ENCODE data around the gene SKP1.

Gene SKP1

GRCh38 chr5:134116789-134117761 is 59.7 kb downstream of the SKP1 start:
- no peak overlapping the region for H3K27ac Mint-ChIP-seq
- peaks cover 41% of the 10 kb centered on the region for H3K4me1 Mint-ChIP-seq
- peaks cover 15% of the 10 kb centered on the region for H3K27me3 Mint-ChIP-seq (ENCODE audit: low read depth, poor library complexity)
- DNase-seq, result no peak
- H3K4me3 Mint-ChIP-seq, result peak overlapping the region; percentile 14
- H3K36me3 Mint-ChIP-seq (ENCODE audit: low read depth), result peaks cover 13% of the 10 kb centered on the region
- TF ChIP-seq CTCF (IDR thresholded peaks at IDR 0.05), result no peak
- no peaks in the 10 kb centered on the region for H3K9me3 Mint-ChIP-seq

DNA sequence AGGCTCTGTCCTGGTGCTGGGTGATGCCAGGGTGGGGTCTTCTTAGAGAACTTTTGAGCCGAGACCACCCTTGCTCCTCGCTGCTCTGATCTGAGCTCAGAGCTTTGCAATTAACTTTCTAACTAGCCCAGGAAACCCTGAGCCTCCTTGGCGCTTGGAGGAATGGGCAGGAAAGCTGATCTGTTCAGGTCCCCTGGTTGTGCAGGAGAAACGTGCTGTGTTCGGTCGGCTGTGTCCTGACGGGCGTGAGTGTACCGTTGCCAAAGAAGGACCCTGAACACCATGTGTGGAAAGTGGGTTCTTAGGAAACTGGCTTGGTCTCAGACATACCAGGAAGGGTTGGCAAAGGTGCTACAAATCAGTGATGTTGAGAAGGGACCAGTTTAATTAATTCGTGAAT is 60.5 kb downstream of the SKP1 start:
- H3K9me3 Mint-ChIP-seq, result no peaks in the 10 kb centered on the region
- TF ChIP-seq CTCF (IDR thresholded peaks at IDR 0.05), result no peak
- peaks cover 44% of the 10 kb centered on the region for H3K4me1 Mint-ChIP-seq
- peaks cover 13% of the 10 kb centered on the region for H3K36me3 Mint-ChIP-seq (ENCODE audit: low read depth)
- peak overlapping the region; percentile 77 for H3K4me3 Mint-ChIP-seq
- no peak overlapping the region for H3K27ac Mint-ChIP-seq
- peaks cover 15% of the 10 kb centered on the region for H3K27me3 Mint-ChIP-seq (ENCODE audit: low read depth, poor library complexity)
- DNase-seq, result peak; percentile 35

DNA sequence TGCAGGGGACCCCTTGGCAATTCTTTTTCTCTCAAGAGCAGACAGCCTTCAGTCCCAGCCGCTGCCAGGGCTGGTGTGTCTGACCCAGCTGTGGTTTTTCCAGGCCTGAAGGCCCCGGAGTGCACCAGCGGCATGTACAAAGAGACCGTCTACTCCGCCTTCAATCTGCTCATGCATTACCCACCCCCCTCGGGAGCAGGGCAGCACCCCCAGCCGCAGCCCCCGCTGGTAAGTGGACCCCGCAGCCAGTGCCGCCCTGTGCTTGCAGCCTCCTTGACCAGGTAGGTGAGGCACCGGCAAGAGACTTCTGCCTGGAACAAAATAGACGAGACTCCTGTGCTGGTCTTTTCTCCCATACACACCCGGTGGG is 61.0 kb downstream of the SKP1 start:
- Mint-ChIP-seq H3K27me3 (ENCODE audit: low read depth, poor library complexity) (peaks cover 15% of the 10 kb centered on the region), H3K36me3 (ENCODE audit: low read depth) (peaks cover 13% of the 10 kb centered on the region), H3K4me1 (peaks cover 48% of the 10 kb centered on the region), H3K9me3 (no peaks in the 10 kb centered on the region), H3K27ac (no peak overlapping the region), H3K4me3 (peak overlapping the region; percentile 77)
- no peak for TF ChIP-seq CTCF (IDR thresholded peaks at IDR 0.05)
- DNase-seq, result peak; percentile 26

- Mint-ChIP-seq H3K27me3 (ENCODE audit: low read depth, poor library complexity) (peaks cover 15% of the 10 kb centered on the region), H3K9me3 (no peaks in the 10 kb centered on the region), H3K27ac (no peak overlapping the region), H3K4me3 (peak overlapping the region; percentile 77), H3K36me3 (ENCODE audit: low read depth) (peaks cover 7% of the 10 kb centered on the region), H3K4me1 (peaks cover 53% of the 10 kb centered on the region)
- DNase-seq, result peak; percentile 60
- TF ChIP-seq CTCF (IDR thresholded peaks at IDR 0.05), result no peak
These were observed 61.6 kb downstream of the SKP1 start for GRCh38 chr5:134114886-134115805.

DNA sequence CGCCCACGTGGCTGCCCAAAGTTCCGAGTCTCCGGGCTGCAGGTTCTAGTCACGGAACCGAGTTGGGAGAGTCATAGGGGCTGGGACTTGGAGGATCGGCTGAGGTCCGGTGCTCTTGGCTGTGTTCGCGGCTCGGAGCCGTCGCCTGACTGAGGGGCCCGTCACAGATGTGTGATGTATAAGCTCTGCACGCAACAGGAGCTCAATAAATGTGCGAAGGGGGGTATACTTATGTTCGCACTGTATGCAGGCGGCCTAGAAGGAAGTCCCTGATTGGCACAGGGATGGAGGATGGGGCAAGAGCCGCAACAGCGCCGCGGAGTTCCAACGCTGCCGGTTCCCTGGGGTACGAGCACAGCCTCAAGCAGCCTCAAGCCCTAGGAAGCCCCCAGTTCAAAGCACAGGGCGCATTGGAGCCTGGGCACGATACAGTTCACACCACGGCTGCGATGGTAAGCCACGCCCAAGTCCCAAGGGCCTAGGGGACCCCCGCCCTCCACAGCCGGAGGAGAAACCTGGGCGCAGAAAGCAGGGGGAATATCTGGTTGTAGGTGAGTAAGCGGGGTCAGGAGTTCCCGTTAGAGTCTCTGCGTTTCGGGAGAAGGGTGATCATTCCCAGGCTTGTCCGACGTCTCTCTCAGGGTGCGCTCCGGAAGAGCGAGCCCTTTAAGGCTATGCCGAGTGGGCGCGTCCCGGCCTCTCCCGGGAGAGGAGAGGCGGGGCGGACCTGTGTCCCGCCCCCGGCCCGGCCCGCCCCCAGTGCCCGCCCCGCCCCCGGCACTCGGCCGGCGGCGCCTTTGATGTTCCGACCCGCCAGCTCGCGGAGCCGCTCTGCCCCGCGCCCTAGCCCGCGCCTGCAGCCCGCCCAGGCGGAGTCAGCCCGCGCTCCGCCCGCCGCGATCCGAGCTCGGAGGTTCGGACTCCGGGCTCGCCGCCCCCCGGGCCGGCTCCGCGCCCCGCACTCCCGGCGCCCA is 62.6 kb downstream of the SKP1 start, which contains the start of gene TCF7:
Gene TCF7 (plus strand): TSS at position 780 of the 974 bp plus-strand sequence. CDS start 226 bp downstream, outside the sequence.
- H3K27me3 Mint-ChIP-seq (ENCODE audit: low read depth, poor library complexity), result peaks cover 16% of the 10 kb centered on the region
- H3K4me1 Mint-ChIP-seq, result peaks cover 53% of the 10 kb centered on the region
- TF ChIP-seq CTCF (IDR thresholded peaks at IDR 0.05), result no peak
- no peaks in the 10 kb centered on the region for H3K9me3 Mint-ChIP-seq
- H3K4me3 Mint-ChIP-seq, result peak within 1 kb of the TSS; percentile 86
- no peak within 1 kb of the TSS for H3K27ac Mint-ChIP-seq
- DNase-seq, result peak; percentile 87
- peaks cover 5% of the 10 kb centered on the region for H3K36me3 Mint-ChIP-seq (ENCODE audit: low read depth)
